Measurements from ENCODE around the gene PDIA4.
"Not testable (repeated sequence)": the region's sequence is repeated elsewhere in the genome, so short reads cannot be mapped to it uniquely, and the experiment has no call there.

PDIA4 gene

DNA sequence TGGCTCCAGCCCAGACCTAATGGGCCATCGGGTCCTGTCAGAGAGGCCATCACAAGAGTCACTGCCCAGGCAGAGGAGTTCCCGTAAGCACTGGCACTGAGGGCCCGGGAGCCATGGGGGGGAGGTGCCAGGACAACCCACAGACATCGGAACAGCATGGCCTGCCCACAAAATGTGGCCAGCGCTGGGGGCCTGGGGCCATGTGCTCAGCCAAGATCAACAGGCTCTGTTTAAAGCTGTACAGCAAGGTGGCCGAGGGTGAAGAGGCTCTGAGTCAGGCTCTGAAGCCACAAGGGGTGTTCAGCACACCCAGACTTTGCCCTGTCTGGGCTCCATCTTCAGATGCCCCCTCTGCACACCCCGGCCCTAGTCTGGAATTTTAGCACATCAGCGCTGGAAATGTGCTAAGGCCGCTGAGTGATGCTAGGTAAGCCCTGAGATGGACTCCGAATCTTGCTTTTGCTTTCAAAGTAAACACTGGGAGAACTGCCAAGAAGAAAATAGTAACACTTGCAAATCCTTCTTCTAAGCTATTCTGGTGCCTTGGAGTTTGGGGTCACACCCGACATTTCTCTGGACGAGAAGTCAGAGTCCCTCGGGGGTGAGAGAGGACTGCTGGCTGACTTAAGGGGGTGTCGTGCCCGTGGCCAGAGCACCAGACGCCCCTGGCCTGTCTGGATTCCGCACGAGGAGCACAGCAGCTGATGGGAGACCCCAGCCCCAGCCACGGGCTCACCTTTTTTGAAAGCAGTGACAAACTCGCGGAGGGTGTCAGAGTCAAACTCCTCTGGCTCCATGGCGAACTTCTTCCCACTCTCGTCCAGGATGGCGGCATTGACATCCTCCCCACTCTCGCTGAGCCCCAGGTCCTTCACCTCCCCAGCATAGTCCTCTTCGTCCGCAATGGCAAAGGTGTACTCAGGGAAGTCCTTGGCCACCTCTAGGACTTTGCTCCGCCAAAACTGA lies 23.6 kb downstream of the PDIA4 start:
- DNase-seq (ENCODE audit: extremely low read depth in 1 of 2, low read depth in 1 of 2): no peak

DNA sequence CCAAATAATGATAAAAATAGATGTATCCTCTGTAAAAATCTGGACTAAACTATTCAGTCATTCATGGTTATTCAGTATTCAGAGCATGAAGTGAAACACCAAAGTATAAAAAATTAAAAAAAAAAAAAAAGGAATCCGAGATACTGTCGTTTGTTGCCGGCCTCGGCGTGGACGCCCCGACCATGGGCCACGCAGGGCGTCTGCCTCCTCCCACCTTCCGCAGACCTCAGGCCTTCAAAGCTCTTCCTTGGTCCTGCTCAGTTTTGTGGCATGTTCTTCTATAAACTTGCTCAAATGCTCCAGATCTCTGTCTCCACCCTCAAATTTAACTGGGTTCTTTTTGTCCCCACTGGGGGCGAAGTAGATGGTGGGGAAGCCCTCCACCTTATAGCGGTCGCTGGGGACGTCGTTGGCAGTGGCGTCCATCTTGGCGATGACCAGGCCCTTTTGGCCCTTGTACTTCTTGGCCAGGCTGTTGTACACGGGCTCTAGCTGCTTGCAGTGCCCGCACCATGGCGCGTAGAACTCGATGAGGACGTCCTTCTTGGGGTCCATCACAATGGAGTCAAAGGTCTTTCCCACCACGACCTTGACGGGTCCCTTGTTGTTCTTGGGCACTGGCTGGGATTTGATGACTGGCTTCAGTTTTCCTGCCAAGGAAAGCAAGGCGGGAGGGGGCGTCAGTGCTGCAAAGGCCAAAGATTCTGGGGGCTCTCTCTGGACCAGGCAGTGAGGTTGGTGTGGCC lies 24.6 kb downstream of the PDIA4 start:
- DNase-seq (ENCODE audit: extremely low read depth in 1 of 2, low read depth in 1 of 2): no peak

DNA sequence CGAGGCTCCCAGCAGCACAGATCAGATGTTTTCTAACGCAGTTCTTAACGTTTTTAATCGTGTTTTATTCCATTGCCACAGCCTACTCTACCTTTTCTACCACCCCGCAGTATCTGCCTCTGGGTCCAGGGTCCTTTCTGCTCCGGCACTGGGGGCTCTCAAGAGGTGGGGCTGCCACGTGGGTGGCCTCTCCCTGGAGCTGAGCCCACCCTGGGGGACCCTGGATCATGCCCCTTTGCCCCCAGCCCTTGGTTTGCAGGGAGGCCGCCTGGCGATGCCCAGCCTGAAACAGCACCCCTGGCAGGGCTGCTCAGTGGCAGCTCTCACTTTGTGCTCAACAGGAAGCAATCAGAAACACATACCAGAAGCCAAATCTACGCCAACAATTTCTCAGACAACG lies 25.3 kb downstream of the PDIA4 start:
- no peak for DNase-seq (ENCODE audit: extremely low read depth in 1 of 2, low read depth in 1 of 2)

DNA sequence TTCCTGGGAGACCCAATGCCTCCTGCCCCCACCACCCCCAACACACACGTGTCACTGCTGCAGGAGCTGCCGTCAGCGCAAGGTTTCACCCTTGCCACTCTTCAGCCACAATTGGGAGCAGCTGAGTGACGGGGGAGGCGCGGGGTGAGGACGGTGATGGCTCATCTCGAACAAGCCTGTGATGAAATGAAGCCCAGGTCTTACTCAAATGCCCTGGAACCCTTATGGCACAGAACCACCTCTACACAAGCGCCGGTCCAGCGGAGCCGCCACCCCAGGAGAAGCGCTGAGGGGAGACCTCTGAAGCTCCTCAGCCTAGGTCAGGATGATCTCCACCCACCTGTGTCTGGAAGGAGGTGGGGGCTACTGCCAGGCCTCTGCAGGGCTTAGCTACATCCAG lies 25.7 kb downstream of the PDIA4 start:
- DNase-seq (ENCODE audit: extremely low read depth in 1 of 2, low read depth in 1 of 2): no peak

DNA sequence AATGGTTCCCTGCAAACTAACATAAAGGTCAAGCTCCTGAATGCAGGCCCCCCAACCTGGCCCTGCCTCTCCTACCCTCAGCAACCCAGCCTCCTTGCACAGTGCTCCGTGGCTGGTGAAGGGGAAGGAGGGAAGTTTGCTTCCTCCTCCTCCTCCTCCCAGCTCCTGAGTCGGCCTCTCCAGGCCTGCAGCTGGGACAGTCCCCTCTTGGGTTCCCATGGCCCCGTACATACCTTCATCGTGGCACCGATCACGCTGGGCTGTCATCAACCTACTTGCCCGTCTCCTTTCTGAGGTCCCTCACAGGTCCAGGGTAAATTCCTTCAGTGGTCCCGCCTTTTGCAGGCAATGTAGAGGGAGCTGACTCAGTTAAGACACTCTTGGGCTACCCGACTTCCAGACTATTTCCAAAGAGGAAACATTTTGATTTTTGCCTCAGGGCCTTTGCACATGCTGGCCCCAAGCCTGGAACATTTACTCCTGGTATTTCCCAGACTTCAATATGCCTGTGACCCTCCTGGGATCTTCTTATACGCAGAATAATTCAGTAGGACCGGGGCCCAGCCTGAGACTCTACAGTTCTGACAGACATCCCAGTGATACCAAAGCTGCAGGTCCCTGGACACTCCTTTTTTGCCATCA lies 26.8 kb downstream of the PDIA4 start:
- DNase-seq (ENCODE audit: extremely low read depth in 1 of 2, low read depth in 1 of 2): no peak

DNA sequence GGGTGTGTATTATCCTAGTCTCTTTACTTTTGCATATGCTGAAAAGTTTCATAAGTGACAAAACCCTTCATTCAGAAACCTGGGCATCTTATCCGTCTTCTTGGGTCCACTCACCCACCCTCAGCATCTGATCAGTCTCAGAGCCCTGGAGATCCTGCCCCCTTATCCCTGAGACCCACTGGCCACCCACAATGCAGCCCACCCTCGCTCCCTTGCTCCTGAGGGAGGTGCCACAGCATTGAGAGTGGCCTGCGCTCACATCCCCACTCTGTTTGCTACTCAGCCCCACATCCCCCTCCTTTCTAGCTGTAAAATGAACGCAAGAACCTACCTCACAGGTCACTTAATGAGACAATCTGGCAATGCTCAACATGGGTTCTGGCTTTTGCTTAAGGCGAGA lies 27.3 kb downstream of the PDIA4 start:
- no peak for DNase-seq (ENCODE audit: extremely low read depth in 1 of 2, low read depth in 1 of 2)

DNA sequence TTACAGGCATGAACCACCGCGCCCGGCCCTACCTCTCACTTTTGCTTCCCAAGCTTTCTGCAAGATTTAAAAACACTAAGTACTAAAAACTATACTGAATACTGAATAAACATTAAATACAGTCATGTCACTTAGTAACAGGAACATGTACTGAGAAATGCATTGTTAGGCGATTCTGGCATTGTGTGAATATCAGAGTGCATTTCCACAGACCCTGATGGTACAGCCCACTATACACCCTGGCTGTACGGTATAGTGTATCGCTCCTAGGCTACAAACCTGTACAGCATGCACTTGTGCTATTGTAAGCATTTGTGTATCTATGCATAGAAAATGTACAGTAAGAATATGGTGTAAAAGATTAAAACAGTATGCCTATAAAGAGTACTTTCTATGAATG lies 29.1 kb downstream of the PDIA4 start:
- no peak for DNase-seq (ENCODE audit: extremely low read depth in 1 of 2, low read depth in 1 of 2)

DNA sequence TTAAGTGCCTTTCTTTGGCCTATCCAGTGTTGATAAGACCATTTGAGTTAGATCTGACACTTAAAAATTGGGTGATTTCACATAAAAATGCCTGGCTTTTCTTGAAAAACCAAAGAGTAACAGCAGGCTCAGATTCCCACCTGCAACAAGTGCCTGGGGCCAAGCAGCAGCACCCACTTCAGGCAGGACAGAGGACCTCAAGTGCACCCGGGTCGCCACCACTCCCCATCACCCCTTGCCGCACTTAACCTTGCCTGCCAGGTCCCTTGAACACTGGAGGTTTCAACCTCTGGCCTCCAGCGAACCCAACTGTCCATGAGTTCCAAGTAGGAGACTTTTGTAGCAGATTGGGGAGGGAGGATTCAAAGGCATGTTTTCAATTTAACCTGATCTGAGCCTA lies 30.8 kb downstream of the PDIA4 start:
- DNase-seq (ENCODE audit: extremely low read depth in 1 of 2, low read depth in 1 of 2): no peak

DNA sequence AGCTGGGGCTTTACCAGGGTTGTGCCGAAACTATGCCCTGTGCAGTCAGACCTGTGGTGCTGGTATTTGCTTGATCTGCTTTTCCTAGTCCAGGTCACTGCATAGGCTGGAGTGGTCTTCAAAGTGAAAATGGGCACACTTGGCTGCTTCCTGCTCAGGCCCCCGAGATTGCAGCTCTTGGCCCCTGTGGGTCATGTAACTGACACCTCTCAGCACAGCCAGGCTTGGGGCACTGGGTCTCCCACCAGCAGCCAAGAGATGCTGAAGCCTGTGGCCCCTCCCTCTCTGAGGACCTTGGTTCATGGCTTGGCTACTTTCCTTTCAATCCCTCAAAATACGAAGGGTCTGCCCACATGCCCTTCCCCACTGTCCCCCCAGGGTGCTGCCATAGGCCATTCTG lies 33.7 kb downstream of the PDIA4 start:
- DNase-seq (ENCODE audit: extremely low read depth in 1 of 2, low read depth in 1 of 2): no peak

DNA sequence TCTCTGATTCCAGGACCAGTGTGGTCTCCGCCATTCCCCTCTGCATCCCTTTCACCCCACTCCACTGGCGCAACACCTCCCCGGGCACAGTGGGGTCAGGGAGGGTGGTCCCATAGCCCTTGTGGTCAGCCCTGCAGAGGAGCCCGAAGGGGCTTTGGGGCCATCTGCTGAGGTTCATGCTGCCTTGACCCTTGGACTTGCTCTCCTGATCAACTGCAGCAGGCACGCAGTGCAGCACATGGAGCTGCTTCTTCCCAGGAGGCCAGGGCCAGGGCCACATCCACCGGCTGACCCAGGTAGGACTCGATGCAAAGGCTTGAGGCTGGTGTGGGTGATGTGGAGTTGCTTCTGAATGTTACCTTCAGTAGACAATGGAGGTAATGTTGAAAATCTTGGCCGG lies 35.1 kb downstream of the PDIA4 start:
- DNase-seq (ENCODE audit: extremely low read depth in 1 of 2, low read depth in 1 of 2): no peak

DNA sequence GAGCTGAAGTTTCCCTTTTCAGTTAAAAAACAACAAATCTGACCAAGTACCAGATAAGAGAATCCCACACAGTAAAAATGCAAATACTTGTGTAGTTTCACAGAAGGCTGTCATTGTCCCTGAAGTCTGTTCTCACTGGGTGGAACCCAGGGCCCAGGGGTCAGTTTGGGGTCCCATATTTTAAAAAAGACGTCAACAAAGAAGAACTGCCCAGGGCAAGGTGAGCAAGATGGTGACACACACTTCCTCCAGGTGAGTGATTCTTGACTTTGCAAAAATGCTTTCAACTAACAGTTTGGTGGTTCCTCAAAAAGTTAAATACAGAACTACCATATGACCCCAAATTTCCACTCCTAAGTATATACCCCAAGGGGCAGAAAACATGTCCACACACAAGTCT lies 36.8 kb downstream of the PDIA4 start:
- no peak for DNase-seq (ENCODE audit: extremely low read depth in 1 of 2, low read depth in 1 of 2)

DNA sequence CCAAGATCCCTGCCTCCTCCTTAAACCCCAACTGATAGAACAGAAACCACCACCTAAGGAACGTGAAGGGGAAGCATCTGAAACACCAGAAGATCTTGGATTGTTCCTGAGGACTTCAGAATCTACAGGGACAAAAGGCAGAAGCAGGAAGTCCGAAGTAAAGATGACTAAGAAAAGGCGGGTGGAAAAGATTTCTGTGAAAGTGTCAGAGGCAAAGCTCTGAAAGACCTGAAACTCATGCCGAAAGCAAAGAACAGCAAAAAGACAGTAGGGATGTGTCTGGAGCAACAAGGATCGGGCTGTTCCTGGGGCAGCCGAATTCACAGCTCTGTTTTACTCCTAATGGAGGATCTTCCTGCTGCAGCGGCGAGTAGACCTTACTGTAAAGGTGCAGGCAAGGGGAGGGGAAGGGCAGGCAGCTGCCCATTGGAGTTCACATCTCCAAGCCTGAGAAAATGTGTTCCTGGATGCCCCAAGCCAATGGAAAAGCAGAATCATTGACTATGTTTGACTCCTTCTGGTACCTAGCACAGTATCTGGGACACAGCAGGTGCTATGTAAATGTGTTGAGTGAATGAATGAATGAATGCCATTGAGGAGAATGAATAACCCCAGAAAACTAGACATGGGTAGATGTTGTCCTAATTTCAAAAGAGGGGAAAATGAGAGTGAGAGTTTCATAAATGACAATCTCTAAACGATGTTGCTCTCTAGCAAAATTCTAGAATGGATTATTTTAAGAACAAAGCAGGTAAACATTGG lies 40.4 kb downstream of the PDIA4 start:
- DNase-seq (ENCODE audit: extremely low read depth in 1 of 2, low read depth in 1 of 2): no peak

DNA sequence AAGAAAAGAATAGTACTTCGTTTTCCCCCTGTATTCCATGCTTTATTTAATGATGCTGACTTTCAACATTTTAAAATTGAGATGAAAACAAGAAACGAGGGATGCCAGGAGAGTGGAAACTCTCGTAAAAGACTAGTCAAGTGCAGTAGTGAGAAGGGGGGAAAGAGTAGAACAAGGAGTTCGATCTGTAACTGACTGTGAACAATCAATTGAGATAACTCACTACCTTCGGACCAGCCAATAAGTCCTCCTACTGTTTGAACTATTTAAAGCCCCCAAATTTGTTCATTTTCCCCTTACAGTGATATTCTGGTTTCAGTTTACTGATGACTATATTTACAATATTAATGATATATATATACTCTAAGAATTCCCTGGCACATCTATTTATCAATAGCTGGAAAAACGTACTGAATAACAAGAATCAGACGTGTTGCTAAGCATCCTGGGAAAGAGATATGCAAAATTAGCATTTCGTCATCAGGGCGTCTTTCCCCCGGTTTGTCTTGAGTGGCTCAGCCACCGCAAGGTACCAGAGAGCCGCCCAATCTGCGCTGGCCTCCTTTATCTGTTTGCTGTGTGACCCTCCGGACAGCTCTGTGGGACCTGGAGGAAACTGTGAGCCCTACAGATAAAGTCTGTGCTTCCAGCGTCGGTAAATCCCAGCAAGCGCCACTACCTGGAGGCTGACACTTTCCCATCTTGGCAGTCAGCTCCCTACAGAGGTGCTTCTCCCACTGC lies 41.1 kb downstream of the PDIA4 start:
- peak; percentile 50 to 53 for DNase-seq (ENCODE audit: extremely low read depth in 1 of 2, low read depth in 1 of 2)

DNA sequence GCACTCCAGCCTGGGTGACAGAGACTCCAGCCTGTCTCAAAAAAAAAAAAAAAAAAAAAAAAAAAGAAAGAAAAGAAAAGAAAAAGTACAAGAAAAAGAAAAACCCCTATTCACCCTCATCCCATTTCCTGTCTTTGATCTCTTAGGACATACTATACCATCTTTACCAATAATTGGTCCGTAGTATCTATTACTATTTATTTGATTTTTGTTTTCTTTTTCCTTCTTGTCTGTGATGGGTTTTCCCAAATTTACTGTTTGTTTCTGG lies 41.6 kb downstream of the PDIA4 start:
- no peak for DNase-seq (ENCODE audit: extremely low read depth in 1 of 2, low read depth in 1 of 2)

DNA sequence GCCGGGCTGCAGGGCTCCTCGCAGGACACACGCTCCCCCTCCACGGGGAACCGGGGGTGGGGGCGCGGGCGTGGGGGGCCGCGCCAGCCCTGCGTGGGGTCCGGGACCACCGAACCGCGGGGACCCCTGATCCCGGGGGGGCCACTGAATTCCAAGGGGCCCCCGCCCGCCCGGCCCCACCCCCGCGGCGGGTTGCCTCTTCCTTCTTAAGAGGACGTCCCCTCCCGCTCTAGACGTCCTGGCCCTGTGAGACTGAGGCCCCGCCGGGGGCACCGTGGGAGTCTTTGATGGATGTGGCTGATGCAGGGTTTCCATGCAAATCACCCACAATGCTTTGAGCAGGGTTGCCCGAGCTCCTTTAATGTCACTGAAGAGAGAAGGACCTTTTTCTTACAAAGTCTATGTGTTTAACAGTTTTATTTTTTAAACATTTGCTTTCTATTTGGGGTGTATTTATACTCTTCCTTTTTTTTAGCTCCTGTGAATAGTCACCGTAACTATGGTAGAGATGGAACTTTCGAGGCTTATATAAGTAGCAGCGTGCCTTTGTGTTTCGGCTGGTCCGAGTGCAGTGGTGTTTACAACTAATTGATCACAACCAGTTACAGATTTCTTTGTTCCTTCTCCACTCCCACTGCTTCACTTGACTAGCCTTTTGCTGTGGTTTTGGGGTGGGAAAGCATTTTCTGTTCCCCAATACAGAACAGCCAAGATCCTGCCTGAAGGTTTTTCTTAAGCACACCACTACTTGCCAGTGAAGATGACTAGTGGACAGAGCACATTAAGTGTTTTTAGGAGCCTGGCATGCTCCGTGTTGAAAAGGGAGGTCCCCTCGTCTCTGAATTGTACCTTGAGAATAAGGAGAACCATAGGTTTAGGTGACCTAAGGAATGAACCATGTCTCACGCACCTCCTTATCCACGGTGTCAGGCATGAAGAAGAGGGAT lies 44.8 kb downstream of the PDIA4 start:
- peak; percentile 57 to 66 for DNase-seq (ENCODE audit: extremely low read depth in 1 of 2, low read depth in 1 of 2)

DNA sequence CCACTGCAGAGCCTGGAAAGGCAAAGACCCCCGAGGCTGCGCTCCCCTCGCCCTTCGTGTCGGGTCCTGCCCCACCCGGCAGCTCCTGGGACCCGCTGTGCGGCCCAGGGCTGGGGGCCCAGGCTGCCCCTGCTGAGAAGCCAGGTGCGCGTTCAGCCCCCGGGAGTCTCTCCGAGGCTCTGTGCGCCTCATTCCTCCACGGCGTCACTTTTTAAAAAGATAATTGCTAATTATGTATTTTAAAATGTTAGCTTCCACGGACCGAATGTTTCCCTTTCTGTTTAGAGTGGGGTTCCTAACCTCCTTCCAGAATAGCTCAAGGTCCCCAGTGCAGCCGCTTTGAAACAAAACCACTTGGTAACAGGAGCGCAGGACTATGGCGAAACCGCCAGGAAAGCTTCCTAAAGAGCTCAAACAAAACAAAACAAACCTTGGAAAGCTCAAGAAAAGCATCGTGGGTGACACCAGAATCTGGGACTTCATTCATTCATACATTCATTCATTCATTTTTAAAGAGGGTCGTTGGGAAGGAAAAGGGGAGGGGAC lies 45.6 kb downstream of the PDIA4 start:
- no peak for DNase-seq (ENCODE audit: extremely low read depth in 1 of 2, low read depth in 1 of 2)

DNA sequence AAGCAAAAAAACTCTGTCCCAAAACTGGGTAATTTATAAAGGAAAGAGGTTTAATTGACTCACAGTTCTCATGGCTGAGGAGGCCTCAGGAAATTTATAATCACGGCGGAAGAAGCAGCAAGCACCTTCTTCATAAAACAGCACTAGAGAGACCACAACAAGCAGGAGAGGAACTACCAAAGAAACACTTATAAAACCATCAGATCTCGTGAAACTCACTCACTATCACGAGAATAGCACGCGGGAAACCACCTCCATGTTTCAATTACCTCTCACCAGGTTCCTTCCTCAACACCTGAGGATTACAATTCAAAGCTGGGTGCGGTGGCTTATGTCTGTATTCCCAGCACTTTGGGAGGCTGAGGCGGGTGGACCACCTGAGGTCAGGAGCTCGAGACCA lies 48.5 kb downstream of the PDIA4 start:
- DNase-seq (ENCODE audit: extremely low read depth in 1 of 2, low read depth in 1 of 2): no peak

DNA sequence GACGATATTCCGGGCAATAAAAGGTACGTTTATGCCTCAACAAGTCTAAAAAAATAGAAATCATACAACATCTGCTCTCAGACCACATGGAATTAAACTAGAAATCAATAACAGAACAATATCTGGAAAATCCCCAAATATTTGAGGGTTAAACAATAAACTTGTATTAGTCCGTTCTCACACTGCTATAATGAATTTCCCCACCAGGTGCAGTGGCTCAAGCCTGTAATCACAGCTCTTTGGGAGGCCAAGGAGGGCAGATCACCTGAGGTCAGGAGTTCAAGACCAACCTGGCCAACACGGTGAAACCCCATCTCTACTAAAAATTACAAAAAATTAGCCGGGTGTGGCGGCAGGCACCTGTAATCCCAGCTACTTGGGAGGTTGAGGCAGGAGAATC lies 49.2 kb downstream of the PDIA4 start:
- not testable (repeated sequence) for DNase-seq (ENCODE audit: extremely low read depth in 1 of 2, low read depth in 1 of 2)

DNA sequence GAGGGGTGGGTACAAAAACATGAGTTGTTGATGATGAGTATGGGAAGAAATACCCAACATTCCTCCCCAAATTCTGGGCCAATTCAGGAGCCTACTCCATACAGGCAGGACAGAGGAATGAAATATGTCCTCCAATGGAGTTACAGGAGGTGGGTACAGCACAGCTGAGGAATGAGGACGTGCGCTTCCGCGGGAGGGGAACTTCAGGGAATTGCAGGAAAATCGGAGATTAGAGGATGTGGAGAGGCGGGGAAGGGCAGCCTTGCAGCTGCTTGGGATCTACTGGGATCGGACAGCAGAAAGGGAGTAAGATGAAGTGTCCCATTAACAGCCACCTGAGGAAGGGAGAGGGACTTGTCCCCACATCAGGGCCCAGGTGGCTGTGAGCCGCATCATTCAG lies 50.2 kb downstream of the PDIA4 start:
- no peak for DNase-seq (ENCODE audit: extremely low read depth in 1 of 2, low read depth in 1 of 2)

All from activated CD8-positive, alpha-beta memory T cell treated with anti-CD3 and anti-CD28 coated beads for 1 hour (primary cell).